Suprapubic skin (tissue), 4 donors: ENCODE data around the gene ST3GAL5. TPM values are rescaled to one million over a fixed set of nuclear protein-coding genes. Genes with fewer than 3 reads are reported as not detected.

ENCODE experiments used
- DNase-seq, 2 donors: peaks; one replicate each; pipeline ENCODE4 v3.0.0-alpha.2; 2019; ENCODE audit warnings: low spot score in 2 of 2
- H3K27ac ChIP-seq: fragments of 200-600 bp; sonication (generic); one replicate; pipeline ENCODE4 v1.5.1; 2019
- H3K27me3 ChIP-seq: fragments of 200-600 bp; sonication (generic); one replicate; pipeline ENCODE4 v1.5.1; 2019
- H3K36me3 ChIP-seq: fragments of 200-600 bp; sonication (generic); one replicate; pipeline ENCODE4 v1.5.1; 2019
- H3K4me1 ChIP-seq: fragments of 200-600 bp; sonication (generic); one replicate; pipeline ENCODE4 v1.5.1; 2019
- H3K4me3 ChIP-seq: fragments of 200-600 bp; sonication (generic); one replicate; pipeline ENCODE4 v1.5.1; 2019; ENCODE audit warnings: mild to moderate bottlenecking
- H3K9me3 ChIP-seq: fragments of 200-600 bp; sonication (generic); one replicate; pipeline ENCODE4 v1.5.1; 2019
- CTCF ChIP-seq, 2 donors: fragments of 200-600 bp in 1 of 2; fragments of 450-650 bp in 1 of 2; sonication (generic) in 1 of 2; IDR thresholded peaks; one replicate each; pipeline ENCODE4 v1.5.1; 2016 to 2019; ENCODE audit warnings: antibody characterized with exemption in 2 of 2, mild to moderate bottlenecking in 1 of 2, moderate library complexity in 1 of 2
- EP300 ChIP-seq: sonication (generic); formaldehyde crosslinking; IDR thresholded peaks from one replicate; pipeline ENCODE4 v1.6.1; 2017; ENCODE audit warnings: antibody characterized with exemption
- POLR2A ChIP-seq, 2 donors: fragments of 450-650 bp; IDR thresholded peaks; one replicate each; pipeline ENCODE4 v1.6.1; 2017; ENCODE audit warnings: antibody characterized with exemption in 2 of 2, mild to moderate bottlenecking in 2 of 2, moderate library complexity in 2 of 2
- POLR2AphosphoS5 ChIP-seq, 3 donors: sonication (generic); formaldehyde crosslinking; IDR thresholded peaks; one replicate each; pipeline ENCODE4 v1.6.1; 2017; ENCODE audit warnings: antibody characterized with exemption in 3 of 3
- WGBS: methylation state at CpG from one replicate; pipeline ENCODE4 v1.1.5; 2018; 5-methylcytosine and 5-hydroxymethylcytosine counted together
- total RNA-seq, 4 donors: library from RNA; depleted of rRNA; stranded (reverse); fragments of >200 nt; gene quantifications; one replicate each; pipeline ENCODE4 v1.1.0, GENCODE V29; 2016

The ST3GAL5 gene
- total RNA-seq, 4 donors from 2014 or later: 9.5 to 17.8 (median 14.8) TPM

DNA sequence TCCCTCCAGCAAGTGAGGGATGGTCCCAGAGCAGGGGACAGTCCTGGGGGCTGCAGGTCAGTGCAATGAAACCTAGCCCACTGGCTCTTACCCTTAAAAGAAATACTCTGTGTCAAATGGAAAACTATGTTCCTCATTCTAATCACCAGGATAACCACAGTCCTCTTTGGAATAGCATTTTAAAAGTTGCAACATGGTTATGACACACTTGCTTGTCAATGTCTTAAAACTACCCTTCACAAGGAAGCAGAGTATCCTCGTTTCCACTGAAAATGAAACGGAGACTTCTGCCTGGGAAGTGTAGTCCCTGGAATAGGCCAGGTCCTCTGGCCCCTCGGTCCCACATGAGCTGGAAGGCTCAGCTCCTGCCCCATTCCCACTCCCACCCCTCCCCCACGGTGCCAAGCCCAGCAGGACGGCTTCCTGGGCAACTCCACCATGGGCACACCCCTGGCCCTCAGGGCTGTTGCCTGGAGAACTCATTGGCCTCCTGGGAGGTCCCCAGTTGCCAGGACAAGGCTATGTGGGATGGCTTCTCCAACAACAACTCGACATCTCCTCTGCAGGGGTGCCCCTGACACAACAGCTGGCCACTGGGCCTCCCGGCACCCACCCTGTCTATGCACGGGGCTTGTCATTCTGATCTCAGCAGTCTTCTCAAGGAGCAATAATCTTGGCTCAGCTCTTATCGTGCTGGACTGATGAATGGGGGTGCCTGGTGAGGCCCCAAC is 38.3 kb upstream of the ST3GAL5 start:
- Histone ChIP-seq H3K27me3 (no peaks in the 10 kb centered on the region), H3K36me3 (no peaks in the 10 kb centered on the region), H3K27ac (no peak overlapping the region), H3K4me3 (no peak overlapping the region), H3K9me3 (no peaks in the 10 kb centered on the region), H3K4me1 (peaks cover 58% of the 10 kb centered on the region)
- TF ChIP-seq POLR2A (IDR thresholded peaks at IDR 0.05) (no peak), EP300 (no peak), CTCF (IDR thresholded peaks at IDR 0.05) (no peak), POLR2AphosphoS5 (IDR thresholded peaks at IDR 0.05) (no peak)
- DNase-seq: no peak
- 64% methylated on average over 8 of the region's 9 CpGs for WGBS

DNA sequence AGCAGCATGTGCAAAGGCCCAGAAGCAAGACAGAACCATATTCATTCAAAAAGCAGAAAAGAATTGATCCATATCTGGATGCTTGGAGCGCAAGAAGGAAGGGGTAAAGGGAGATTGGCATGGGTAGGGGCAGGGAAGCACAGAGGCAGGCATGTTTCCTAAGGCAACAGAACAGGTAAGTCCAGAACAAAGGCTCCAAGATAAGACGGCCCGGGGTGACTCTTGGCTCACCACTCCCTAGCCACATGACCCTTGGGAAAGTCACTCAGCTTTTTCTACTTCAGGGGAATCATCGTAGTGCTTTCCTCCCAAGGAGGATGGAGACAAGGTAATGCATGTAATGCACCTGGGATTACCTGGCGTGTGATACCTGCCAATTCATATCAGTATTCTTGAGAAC is 37.7 kb upstream of the ST3GAL5 start:
- no peak for TF ChIP-seq POLR2AphosphoS5 (IDR thresholded peaks at IDR 0.05)
- TF ChIP-seq POLR2A (IDR thresholded peaks at IDR 0.05): no peak
- no peak for TF ChIP-seq CTCF (IDR thresholded peaks at IDR 0.05)
- no peak for TF ChIP-seq EP300
- peaks cover 62% of the 10 kb centered on the region for H3K4me1 ChIP-seq
- H3K27me3 ChIP-seq: no peaks in the 10 kb centered on the region
- no peak for DNase-seq
- no peak overlapping the region for H3K27ac ChIP-seq
- no peak overlapping the region for H3K4me3 ChIP-seq
- H3K36me3 ChIP-seq: no peaks in the 10 kb centered on the region
- WGBS: 72% methylated on average over 5 of the region's 5 CpGs
- H3K9me3 ChIP-seq: no peaks in the 10 kb centered on the region

DNA sequence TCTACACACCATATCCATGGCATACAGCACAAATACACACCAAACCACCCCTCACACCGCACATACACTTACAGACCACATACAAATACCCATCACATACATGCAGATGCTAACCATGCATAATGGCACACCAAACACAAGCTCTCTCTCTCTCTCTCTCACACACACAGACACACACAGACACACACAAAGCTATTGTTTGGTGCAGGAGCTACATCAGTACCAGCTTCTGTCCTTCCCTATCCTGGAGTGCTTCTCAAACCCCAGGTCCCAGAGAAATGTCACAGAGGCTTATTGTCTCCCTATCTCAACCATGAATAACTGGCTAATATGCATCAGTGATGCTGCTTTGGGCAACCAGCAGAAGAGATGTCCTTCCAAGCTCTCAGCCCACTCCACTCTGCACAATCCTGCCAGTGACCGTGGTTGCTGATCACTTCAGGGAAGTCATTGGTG is 36.5 kb upstream of the ST3GAL5 start:
- Histone ChIP-seq H3K4me1 (peaks cover 59% of the 10 kb centered on the region), H3K36me3 (no peaks in the 10 kb centered on the region), H3K4me3 (no peak overlapping the region), H3K9me3 (no peaks in the 10 kb centered on the region), H3K27ac (peak overlapping the region; percentile 75), H3K27me3 (no peaks in the 10 kb centered on the region)
- TF ChIP-seq POLR2A (IDR thresholded peaks at IDR 0.05) (no peak), POLR2AphosphoS5 (IDR thresholded peaks at IDR 0.05) (no peak), EP300 (no peak), CTCF (IDR thresholded peaks at IDR 0.05) (no peak)
- WGBS: 84% methylated on average over 2 of the region's 2 CpGs
- DNase-seq: peak in 1 of 2 donors; percentile 34

GRCh38 chr2:85924522-85924921 is 35.7 kb upstream of the ST3GAL5 start:
- TF ChIP-seq POLR2A (IDR thresholded peaks at IDR 0.05): no peak
- no peak for TF ChIP-seq EP300
- peak; percentile 53 to 93 (median 92) for TF ChIP-seq POLR2AphosphoS5 (IDR thresholded peaks at IDR 0.05)
- no peak for TF ChIP-seq CTCF (IDR thresholded peaks at IDR 0.05)
- H3K4me3 ChIP-seq: no peak overlapping the region
- 30% methylated on average over 4 of the region's 4 CpGs for WGBS
- peak; percentile 84 to 87 for DNase-seq
- H3K27ac ChIP-seq: peak overlapping the region; percentile 75
- peaks cover 52% of the 10 kb centered on the region for H3K4me1 ChIP-seq
- H3K36me3 ChIP-seq: no peaks in the 10 kb centered on the region
- no peaks in the 10 kb centered on the region for H3K9me3 ChIP-seq
- no peaks in the 10 kb centered on the region for H3K27me3 ChIP-seq

GRCh38 chr2:85922199-85922598 is 33.4 kb upstream of the ST3GAL5 start:
- H3K4me1 ChIP-seq: peaks cover 42% of the 10 kb centered on the region

More at GRCh38 chr2:85922199-85922598, 33.4 kb upstream of the ST3GAL5 start:
- Histone ChIP-seq H3K27me3 (no peaks in the 10 kb centered on the region), H3K4me3 (no peak overlapping the region), H3K9me3 (no peaks in the 10 kb centered on the region), H3K27ac (peak overlapping the region; percentile 51), H3K36me3 (no peaks in the 10 kb centered on the region)
- 91% methylated on average over 3 of the region's 3 CpGs for WGBS
- DNase-seq: no peak
- no peak for TF ChIP-seq EP300
- no peak for TF ChIP-seq CTCF (IDR thresholded peaks at IDR 0.05)
- no peak for TF ChIP-seq POLR2AphosphoS5 (IDR thresholded peaks at IDR 0.05)
- TF ChIP-seq POLR2A (IDR thresholded peaks at IDR 0.05): no peak
